ENCODE results near the gene PIK3AP1.
A peak's percentile ranks its signal among the peaks of the same experiment; 100 is the strongest.

The PIK3AP1 gene, protein sequence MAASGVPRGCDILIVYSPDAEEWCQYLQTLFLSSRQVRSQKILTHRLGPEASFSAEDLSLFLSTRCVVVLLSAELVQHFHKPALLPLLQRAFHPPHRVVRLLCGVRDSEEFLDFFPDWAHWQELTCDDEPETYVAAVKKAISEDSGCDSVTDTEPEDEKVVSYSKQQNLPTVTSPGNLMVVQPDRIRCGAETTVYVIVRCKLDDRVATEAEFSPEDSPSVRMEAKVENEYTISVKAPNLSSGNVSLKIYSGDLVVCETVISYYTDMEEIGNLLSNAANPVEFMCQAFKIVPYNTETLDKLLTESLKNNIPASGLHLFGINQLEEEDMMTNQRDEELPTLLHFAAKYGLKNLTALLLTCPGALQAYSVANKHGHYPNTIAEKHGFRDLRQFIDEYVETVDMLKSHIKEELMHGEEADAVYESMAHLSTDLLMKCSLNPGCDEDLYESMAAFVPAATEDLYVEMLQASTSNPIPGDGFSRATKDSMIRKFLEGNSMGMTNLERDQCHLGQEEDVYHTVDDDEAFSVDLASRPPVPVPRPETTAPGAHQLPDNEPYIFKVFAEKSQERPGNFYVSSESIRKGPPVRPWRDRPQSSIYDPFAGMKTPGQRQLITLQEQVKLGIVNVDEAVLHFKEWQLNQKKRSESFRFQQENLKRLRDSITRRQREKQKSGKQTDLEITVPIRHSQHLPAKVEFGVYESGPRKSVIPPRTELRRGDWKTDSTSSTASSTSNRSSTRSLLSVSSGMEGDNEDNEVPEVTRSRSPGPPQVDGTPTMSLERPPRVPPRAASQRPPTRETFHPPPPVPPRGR

DNA sequence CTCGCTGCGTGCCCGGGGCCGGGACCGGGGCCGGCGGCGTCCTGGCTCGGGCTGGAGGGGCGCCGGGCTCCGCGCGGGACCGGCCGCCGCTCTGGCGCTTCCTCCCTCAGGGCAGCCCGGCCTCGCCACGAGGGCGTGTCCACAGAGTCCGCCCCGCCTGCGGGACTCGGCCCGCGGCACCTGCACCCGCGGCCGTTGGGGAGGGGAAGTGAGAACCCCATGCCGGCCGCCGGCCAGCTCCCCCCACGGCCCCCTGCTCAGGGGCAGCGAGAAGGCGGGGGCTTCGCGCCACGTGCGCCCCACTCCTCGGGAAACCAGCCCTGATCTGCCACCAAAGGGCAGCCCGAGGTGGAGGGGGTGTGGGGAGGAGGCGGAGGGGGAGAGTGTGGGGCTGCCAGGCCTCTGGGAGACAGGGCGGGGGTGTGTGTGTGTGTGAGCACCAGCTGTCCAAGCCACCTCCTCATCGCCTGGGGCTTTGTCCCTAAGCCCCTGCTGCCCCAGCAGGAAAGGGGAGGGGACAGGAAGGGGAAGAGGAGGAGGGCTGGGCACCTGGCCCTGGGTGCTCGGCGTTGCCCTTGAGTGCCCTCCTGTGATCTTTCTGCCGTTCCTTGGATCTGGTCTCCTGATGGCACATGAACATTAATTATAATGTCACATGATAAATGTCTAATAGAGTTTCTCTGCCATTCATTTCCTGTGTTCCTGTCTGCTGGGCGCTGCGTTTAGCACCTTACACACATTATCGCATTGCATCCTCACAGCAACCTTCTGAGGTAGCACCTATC lies at the start of gene PIK3AP1:
TSS of gene PIK3AP1 (minus strand) at position 93 of the 785 bp plus-strand sequence. CDS start 120 bp downstream, outside the sequence.
- no peaks in the 10 kb centered on the region for H3K36me3 ChIP-seq (ENCODE audit: insufficient read depth)
- H3K27ac ChIP-seq: peak within 1 kb of the TSS; percentile 12; the same call in 1 of the 2 replicates
- no peaks in the 10 kb centered on the region for H3K27me3 ChIP-seq (ENCODE audit: insufficient read depth, low read depth)
- no peaks in the 10 kb centered on the region for H3K79me2 ChIP-seq (ENCODE audit: insufficient read depth, low read depth)
- TF ChIP-seq, protein P1, sequence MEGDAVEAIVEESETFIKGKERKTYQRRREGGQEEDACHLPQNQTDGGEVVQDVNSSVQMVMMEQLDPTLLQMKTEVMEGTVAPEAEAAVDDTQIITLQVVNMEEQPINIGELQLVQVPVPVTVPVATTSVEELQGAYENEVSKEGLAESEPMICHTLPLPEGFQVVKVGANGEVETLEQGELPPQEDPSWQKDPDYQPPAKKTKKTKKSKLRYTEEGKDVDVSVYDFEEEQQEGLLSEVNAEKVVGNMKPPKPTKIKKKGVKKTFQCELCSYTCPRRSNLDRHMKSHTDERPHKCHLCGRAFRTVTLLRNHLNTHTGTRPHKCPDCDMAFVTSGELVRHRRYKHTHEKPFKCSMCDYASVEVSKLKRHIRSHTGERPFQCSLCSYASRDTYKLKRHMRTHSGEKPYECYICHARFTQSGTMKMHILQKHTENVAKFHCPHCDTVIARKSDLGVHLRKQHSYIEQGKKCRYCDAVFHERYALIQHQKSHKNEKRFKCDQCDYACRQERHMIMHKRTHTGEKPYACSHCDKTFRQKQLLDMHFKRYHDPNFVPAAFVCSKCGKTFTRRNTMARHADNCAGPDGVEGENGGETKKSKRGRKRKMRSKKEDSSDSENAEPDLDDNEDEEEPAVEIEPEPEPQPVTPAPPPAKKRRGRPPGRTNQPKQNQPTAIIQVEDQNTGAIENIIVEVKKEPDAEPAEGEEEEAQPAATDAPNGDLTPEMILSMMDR (conservative IDR thresholded peaks at IDR 0.05; ENCODE audit: low read depth, low read length): no peak
- H3K4me3 ChIP-seq (IDR thresholded peaks at IDR 0.05; ENCODE audit: insufficient read depth, low read depth, low read length): no peak within 1 kb of the TSS
- H2AFZ ChIP-seq (ENCODE audit: low read depth): peak within 1 kb of the TSS; percentile 88
- peak within 1 kb of the TSS; percentile 47 for H3K4me2 ChIP-seq
- H4K20me1 ChIP-seq (ENCODE audit: insufficient read depth): no peaks in the 10 kb centered on the region
- peaks cover 16% of the 10 kb centered on the region for H3K4me1 ChIP-seq (ENCODE audit: low read depth, poor library complexity, severe bottlenecking)
- H3K9ac ChIP-seq: peak within 1 kb of the TSS; percentile 77

DNA sequence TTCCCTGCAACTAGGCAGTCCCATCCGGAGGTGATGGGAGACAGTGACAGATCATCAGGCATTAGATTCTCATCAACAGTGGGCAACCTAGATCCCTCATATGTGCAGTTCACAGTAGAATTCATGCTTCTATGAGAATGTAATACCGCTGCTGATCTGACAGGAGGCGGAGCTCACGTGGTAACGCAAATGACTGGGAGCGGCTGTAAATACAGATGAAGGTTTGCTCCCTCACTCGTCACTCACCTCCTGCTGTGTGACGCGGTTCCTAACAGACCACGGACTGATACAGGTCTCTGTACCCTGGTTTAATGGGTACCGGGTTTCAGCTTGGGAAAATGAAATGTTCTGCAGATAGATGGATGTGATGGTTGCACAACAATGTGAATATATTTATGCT lies 47.8 kb upstream of the PIK3AP1 start:
- no peaks in the 10 kb centered on the region for H3K4me1 ChIP-seq (ENCODE audit: low read depth, poor library complexity, severe bottlenecking)
- TF ChIP-seq, protein P1 (conservative IDR thresholded peaks at IDR 0.05; ENCODE audit: low read depth, low read length): no peak
- H3K4me2 ChIP-seq: no peak overlapping the region
- no peak overlapping the region for H2AFZ ChIP-seq (ENCODE audit: low read depth)
- H3K4me3 ChIP-seq (IDR thresholded peaks at IDR 0.05; ENCODE audit: insufficient read depth, low read depth, low read length): no peak overlapping the region
- H3K27me3 ChIP-seq (ENCODE audit: insufficient read depth, low read depth): no peaks in the 10 kb centered on the region
- no peaks in the 10 kb centered on the region for H4K20me1 ChIP-seq (ENCODE audit: insufficient read depth)
- H3K79me2 ChIP-seq (ENCODE audit: insufficient read depth, low read depth): no peaks in the 10 kb centered on the region
- no peak overlapping the region for H3K9ac ChIP-seq
- no peak overlapping the region for H3K27ac ChIP-seq
- no peaks in the 10 kb centered on the region for H3K36me3 ChIP-seq (ENCODE audit: insufficient read depth)

DNA sequence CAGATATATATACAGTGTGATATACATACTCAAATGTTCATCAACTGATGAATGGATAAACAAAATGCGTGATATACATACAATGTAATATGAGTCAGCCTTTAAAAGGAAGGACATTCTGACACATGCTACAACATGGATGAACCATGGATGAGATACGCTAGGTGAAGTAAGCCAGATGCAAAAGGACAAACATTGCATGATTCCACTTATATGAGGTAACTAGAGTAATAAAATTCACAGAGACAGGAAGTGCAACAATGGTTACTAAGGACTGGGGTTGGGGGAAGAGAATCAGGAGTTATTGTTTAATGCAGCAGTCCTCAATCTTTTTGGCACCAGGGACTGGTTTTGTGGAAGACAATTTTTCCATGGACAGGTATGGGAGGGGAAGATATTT lies 47.3 kb upstream of the PIK3AP1 start:
- Histone ChIP-seq H2AFZ (ENCODE audit: low read depth) (no peak overlapping the region), H4K20me1 (ENCODE audit: insufficient read depth) (no peaks in the 10 kb centered on the region), H3K4me1 (ENCODE audit: low read depth, poor library complexity, severe bottlenecking) (no peaks in the 10 kb centered on the region), H3K9ac (no peak overlapping the region), H3K4me2 (no peak overlapping the region), H3K4me3 (IDR thresholded peaks at IDR 0.05; ENCODE audit: insufficient read depth, low read depth, low read length) (no peak overlapping the region), H3K27ac (no peak overlapping the region), H3K79me2 (ENCODE audit: insufficient read depth, low read depth) (no peaks in the 10 kb centered on the region), H3K27me3 (ENCODE audit: insufficient read depth, low read depth) (no peaks in the 10 kb centered on the region), H3K36me3 (ENCODE audit: insufficient read depth) (no peaks in the 10 kb centered on the region)
- TF ChIP-seq, protein P1 (conservative IDR thresholded peaks at IDR 0.05; ENCODE audit: low read depth, low read length): no peak

Measured in KMS-11 (cell line).